Fibroblast of pulmonary artery (primary cell): ENCODE measurements around the gene MOB2.

ENCODE experiments used
- DNase-seq: peaks from one replicate; pipeline ENCODE4 v3.0.0-alpha.2; 2010; ENCODE audit warnings: low read depth
- H3K4me3 ChIP-seq: replicated peaks from 2 replicates; pipeline ENCODE4 v1.5.1; 2011; ENCODE audit warnings: low read depth, mild to moderate bottlenecking, control low read depth, low read length, moderate library complexity
- CTCF ChIP-seq: IDR thresholded peaks from 2 replicates; pipeline ENCODE4 v1.5.1; 2011; ENCODE audit warnings: mild to moderate bottlenecking, control low read depth, low read length, inconsistent platforms; ENCODE audit errors: missing control alignments

The MOB2 gene

GRCh38 chr11:1446623-1447022 lies 40.0 kb downstream of the MOB2 start:
- no peak for DNase-seq
- no peak overlapping the region for H3K4me3 ChIP-seq
- TF ChIP-seq CTCF, result no peak

GRCh38 chr11:1445741-1446445 lies 40.7 kb downstream of the MOB2 start:
- TF ChIP-seq CTCF, result no peak
- DNase-seq, result no peak
- no peak overlapping the region for H3K4me3 ChIP-seq

GRCh38 chr11:1444823-1445422 lies 41.7 kb downstream of the MOB2 start:
- H3K4me3 ChIP-seq, result no peak overlapping the region
- TF ChIP-seq CTCF, result no peak
- no peak for DNase-seq

GRCh38 chr11:1444321-1444720 lies 42.3 kb downstream of the MOB2 start:
- TF ChIP-seq CTCF, result no peak
- DNase-seq, result no peak
- no peak overlapping the region for H3K4me3 ChIP-seq

GRCh38 chr11:1443737-1444136 lies 42.8 kb downstream of the MOB2 start:
- no peak for TF ChIP-seq CTCF
- DNase-seq, result no peak
- H3K4me3 ChIP-seq, result no peak overlapping the region

- DNase-seq, result no peak
- no peak for TF ChIP-seq CTCF
- H3K4me3 ChIP-seq, result no peak overlapping the region
These were observed 43.7 kb downstream of the MOB2 start for GRCh38 chr11:1442807-1443366.
